Measurements from ENCODE around the gene FGF18. TPM values are rescaled to one million over a fixed set of nuclear protein-coding genes. Genes with fewer than 3 reads are reported as not detected.
"Not testable (repeated sequence)": the region's sequence is repeated elsewhere in the genome, so short reads cannot be mapped to it uniquely, and the experiment has no call there.

The FGF18 gene
- total RNA-seq, 2 donors from 2014 or later, result 0.81 to 1.6 TPM

DNA sequence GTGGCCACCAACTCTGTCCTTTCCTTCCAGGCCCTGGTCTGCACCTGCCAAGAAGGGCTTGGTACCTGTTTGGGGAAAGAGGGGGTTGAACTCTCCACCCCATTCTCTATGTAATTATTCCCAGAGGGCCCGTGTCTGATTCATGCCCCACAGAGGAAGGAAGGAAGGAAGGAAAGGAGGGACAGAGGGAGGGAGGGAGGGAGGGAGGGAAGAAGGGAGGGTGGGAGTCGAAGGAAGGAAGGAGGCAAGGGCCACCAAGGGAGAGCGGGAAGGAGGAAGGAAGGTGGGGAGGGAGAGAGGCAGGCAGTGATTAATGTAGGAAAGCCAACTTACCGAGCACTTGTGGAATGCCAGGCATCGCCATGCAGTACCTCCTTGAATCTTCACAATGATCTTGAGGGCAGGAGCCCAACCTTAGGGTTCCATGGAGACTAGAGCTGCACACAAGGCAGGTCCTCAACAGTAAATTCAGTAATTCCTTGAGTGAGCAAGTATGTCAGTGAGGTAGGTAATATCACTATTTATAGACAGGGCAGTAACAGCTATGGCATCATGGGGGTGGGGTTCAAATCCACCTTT is 75.8 kb downstream of the FGF18 start:
- ATAC-seq (ENCODE audit: insufficient number of reproducible peaks, low FRiP score, low read depth) (peak; percentile 44), DNase-seq (ENCODE audit: low spot score) (no peak)
- Histone ChIP-seq H3K9me3 (no peaks in the 10 kb centered on the region), H3K27ac (peak overlapping the region; percentile 81 to 89), H3K36me3 (no peaks in the 10 kb centered on the region), H3K27me3 (replicated peaks; ENCODE audit: insufficient read depth) (no peaks in the 10 kb centered on the region), H3K4me1 (ENCODE audit: control insufficient read depth in 1 of 2, low read depth in 2 of 2) (peaks cover 19 to 45% of the 10 kb centered on the region in 2 donors), H3K4me3 (peak overlapping the region; percentile 48)
- TF ChIP-seq, protein P1, sequence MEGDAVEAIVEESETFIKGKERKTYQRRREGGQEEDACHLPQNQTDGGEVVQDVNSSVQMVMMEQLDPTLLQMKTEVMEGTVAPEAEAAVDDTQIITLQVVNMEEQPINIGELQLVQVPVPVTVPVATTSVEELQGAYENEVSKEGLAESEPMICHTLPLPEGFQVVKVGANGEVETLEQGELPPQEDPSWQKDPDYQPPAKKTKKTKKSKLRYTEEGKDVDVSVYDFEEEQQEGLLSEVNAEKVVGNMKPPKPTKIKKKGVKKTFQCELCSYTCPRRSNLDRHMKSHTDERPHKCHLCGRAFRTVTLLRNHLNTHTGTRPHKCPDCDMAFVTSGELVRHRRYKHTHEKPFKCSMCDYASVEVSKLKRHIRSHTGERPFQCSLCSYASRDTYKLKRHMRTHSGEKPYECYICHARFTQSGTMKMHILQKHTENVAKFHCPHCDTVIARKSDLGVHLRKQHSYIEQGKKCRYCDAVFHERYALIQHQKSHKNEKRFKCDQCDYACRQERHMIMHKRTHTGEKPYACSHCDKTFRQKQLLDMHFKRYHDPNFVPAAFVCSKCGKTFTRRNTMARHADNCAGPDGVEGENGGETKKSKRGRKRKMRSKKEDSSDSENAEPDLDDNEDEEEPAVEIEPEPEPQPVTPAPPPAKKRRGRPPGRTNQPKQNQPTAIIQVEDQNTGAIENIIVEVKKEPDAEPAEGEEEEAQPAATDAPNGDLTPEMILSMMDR (IDR thresholded peaks at IDR 0.05), result no peak

DNA sequence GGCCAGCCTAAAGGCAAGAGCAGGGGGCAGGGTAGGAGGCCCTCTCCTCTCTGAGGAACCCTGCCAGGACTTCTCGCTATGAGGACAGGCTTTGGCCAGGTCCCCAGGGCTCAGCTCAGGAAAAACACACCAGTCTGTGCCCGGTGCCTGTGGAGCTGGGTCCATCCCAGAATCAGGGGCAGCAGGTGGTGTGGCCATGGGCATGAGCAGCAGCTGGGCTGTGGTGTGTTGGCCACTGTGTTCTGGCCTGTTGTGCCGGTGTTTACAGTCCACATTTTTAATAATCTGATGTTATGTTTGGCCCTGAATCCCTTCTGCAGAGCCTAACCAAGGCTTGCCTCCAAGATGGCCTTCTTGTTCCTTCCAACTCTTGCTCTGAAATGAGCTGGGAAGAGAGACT is 77.0 kb downstream of the FGF18 start:
- H3K4me1 ChIP-seq (ENCODE audit: control insufficient read depth in 1 of 2, low read depth in 2 of 2), result peaks cover 19 to 45% of the 10 kb centered on the region in 2 donors

DNA sequence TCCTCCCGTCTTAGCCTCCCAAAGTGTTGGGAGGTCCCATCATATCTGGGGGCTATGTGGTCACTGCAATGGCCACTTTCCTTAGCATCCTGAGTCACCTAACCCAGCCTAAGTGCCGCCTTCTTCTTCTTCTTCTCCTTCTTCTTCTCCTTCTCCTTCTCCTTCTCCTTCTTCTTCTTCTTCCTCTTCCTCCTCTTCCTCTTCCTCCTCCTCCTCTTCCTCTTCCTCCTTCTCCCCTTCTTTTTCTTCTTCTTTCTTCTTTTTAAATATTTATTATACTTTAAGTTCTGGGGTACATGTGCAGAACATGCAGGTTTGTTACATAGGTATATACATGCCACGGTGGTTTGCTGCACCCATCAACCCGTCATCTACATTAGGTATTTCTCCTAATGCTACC is 78.0 kb downstream of the FGF18 start:
- not testable (repeated sequence) for H3K9me3 ChIP-seq; H3K4me3 ChIP-seq; H3K36me3 ChIP-seq; DNase-seq (ENCODE audit: low spot score); H3K27me3 ChIP-seq (replicated peaks; ENCODE audit: insufficient read depth); H3K27ac ChIP-seq; ATAC-seq (ENCODE audit: insufficient number of reproducible peaks, low FRiP score, low read depth)
- H3K4me1 ChIP-seq (ENCODE audit: control insufficient read depth in 1 of 2, low read depth in 2 of 2), result peaks cover 19 to 45% of the 10 kb centered on the region in 2 donors

More for the DNA sequence above, 77.0 kb downstream of the FGF18 start:
- Histone ChIP-seq H3K9me3 (no peaks in the 10 kb centered on the region), H3K27me3 (replicated peaks; ENCODE audit: insufficient read depth) (no peaks in the 10 kb centered on the region), H3K36me3 (no peaks in the 10 kb centered on the region), H3K4me3 (no peak overlapping the region), H3K27ac (peak overlapping the region; percentile 81 to 89)
- ATAC-seq (ENCODE audit: insufficient number of reproducible peaks, low FRiP score, low read depth) (peak; percentile 38), DNase-seq (ENCODE audit: low spot score) (no peak)
- TF ChIP-seq, protein P1 (IDR thresholded peaks at IDR 0.05), result no peak

DNA sequence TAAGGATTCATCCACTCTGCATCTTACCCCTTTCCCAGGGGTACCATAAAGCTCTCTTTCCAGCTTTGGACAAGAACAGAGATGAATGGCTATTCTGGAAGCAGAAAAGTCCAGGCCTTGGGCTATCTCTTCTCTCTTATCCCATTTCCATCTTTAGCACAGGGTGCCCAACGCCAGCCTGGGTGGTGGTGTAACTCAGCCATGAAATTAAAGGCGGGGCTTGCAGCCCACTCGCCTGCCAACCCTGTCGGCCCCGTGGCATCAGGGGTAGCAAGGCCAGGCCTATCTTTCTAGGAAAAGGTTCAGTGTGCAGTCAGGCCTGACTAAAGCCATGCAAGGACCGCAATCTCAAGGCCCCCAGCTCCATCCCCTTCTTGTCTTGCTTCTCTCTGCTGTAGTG is 78.7 kb downstream of the FGF18 start:
- peaks cover 19 to 42% of the 10 kb centered on the region in 2 donors for H3K4me1 ChIP-seq (ENCODE audit: control insufficient read depth in 1 of 2, low read depth in 2 of 2)
- H3K27me3 ChIP-seq (replicated peaks; ENCODE audit: insufficient read depth), result no peaks in the 10 kb centered on the region
- no peak overlapping the region for H3K27ac ChIP-seq
- no peaks in the 10 kb centered on the region for H3K9me3 ChIP-seq
- ATAC-seq (ENCODE audit: insufficient number of reproducible peaks, low FRiP score, low read depth) (no peak), DNase-seq (ENCODE audit: low spot score) (no peak)
- TF ChIP-seq, protein P1 (IDR thresholded peaks at IDR 0.05), result no peak
- no peak overlapping the region for H3K4me3 ChIP-seq
- no peaks in the 10 kb centered on the region for H3K36me3 ChIP-seq

DNA sequence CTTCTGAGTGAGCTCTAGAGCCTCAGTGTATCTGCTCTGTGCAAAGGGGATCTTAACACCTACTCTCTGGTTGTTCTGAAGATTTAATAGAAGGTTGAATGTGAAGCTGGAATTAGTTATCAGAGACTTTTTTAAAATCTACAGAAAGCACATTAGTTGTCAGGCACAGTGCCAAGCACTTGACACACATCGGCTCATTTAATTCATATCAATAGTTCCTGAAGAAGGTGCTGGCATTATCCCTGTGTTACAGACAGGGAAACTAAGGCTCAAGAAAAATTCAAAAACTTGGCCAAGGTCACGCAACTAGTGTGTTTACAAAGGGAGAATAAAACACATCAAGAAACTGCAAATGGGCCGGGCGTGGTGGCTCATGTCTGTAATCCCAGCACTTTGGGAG is 80.2 kb downstream of the FGF18 start:
- no peaks in the 10 kb centered on the region for H3K27me3 ChIP-seq (replicated peaks; ENCODE audit: insufficient read depth)
- no peaks in the 10 kb centered on the region for H3K9me3 ChIP-seq
- H3K27ac ChIP-seq, result no peak overlapping the region
- peaks cover 14 to 28% of the 10 kb centered on the region in 2 donors for H3K4me1 ChIP-seq (ENCODE audit: control insufficient read depth in 1 of 2, low read depth in 2 of 2)
- TF ChIP-seq, protein P1 (IDR thresholded peaks at IDR 0.05), result no peak
- no peak for ATAC-seq (ENCODE audit: insufficient number of reproducible peaks, low FRiP score, low read depth)
- no peak for DNase-seq (ENCODE audit: low spot score)
- H3K4me3 ChIP-seq, result no peak overlapping the region
- no peaks in the 10 kb centered on the region for H3K36me3 ChIP-seq

All from thoracic aorta (tissue), 2 donors.